GM18868 (cell line): ENCODE data around the gene PJVK.
A peak's percentile ranks its signal among the peaks of the same experiment; 100 is the strongest.
"Not testable (repeated sequence)": the region's sequence is repeated elsewhere in the genome, so short reads cannot be mapped to it uniquely, and the experiment has no call there.

Source experiments
- ATAC-seq: cut with Tn5 transposase; IDR thresholded peaks from one replicate; pipeline ENCODE4 v1.9.1; 2021; ENCODE audit warnings: mild to moderate bottlenecking, moderate library complexity; ENCODE audit not compliant: unreplicated experiment

The PJVK gene

GRCh38 chr2:178450774-178451525 is at the start of gene PJVK, which contains the start of gene PRKRA:
TSS of gene PJVK (plus strand) at chr2:178451378. CDS start at chr2:178453410, 2,032 bp downstream.
TSS of gene PRKRA (minus strand) at chr2:178451175. CDS start at chr2:178451030, 145 bp downstream.
- peak; percentile 78 for ATAC-seq

- ATAC-seq = no peak
These were observed 49.2 kb upstream of the PJVK start for GRCh38 chr2:178401994-178402437.

GRCh38 chr2:178403671-178404306 is 47.4 kb upstream of the PJVK start:
- ATAC-seq = peak; percentile 39

- peak; percentile 99 for ATAC-seq
These were observed 46.8 kb upstream of the PJVK start for GRCh38 chr2:178404368-178404767.

- ATAC-seq = no peak
These were observed 41.9 kb upstream of the PJVK start for GRCh38 chr2:178409261-178409660.

- no peak for ATAC-seq
These were observed 39.1 kb upstream of the PJVK start for GRCh38 chr2:178412047-178412446.

- ATAC-seq = not testable (repeated sequence)
These were observed 38.7 kb upstream of the PJVK start for GRCh38 chr2:178412453-178412852.

- peak; percentile 81 for ATAC-seq
These were observed 37.5 kb upstream of the PJVK start for GRCh38 chr2:178413472-178414265.

- ATAC-seq = peak; percentile 80
These were observed 36.6 kb upstream of the PJVK start for GRCh38 chr2:178414266-178415247.

- ATAC-seq = no peak
These were observed 35.2 kb upstream of the PJVK start for GRCh38 chr2:178415979-178416378.

GRCh38 chr2:178417916-178418315 is 33.3 kb upstream of the PJVK start:
- no peak for ATAC-seq

GRCh38 chr2:178418426-178418825 is 32.8 kb upstream of the PJVK start:
- no peak for ATAC-seq

GRCh38 chr2:178419123-178419522 is 32.1 kb upstream of the PJVK start:
- no peak for ATAC-seq

- no peak for ATAC-seq
These were observed 30.6 kb upstream of the PJVK start for GRCh38 chr2:178420463-178420999.

GRCh38 chr2:178422097-178422496 is 29.1 kb upstream of the PJVK start:
- ATAC-seq = no peak

GRCh38 chr2:178423746-178424145 is 27.4 kb upstream of the PJVK start:
- ATAC-seq = not testable (repeated sequence)

GRCh38 chr2:178425255-178425827 is 25.8 kb upstream of the PJVK start:
- no peak for ATAC-seq

- no peak for ATAC-seq
These were observed 24.8 kb upstream of the PJVK start for GRCh38 chr2:178426388-178426787.

GRCh38 chr2:178427458-178427857 is 23.7 kb upstream of the PJVK start:
- no peak for ATAC-seq

- no peak for ATAC-seq
These were observed 22.8 kb upstream of the PJVK start for GRCh38 chr2:178428396-178428806.
